Right lobe of liver (tissue), 4 donors: Measurements from ENCODE around the gene SHANK2.

Experiments used
- CTCF ChIP-seq, 4 donors: fragments of 200-600 bp in 3 of 4; fragments of 450-650 bp in 1 of 4; IDR thresholded peaks; one replicate each; pipeline versions ENCODE4 v1.5.1 to v1.8.0; 2016 to 2022; ENCODE audit warnings: antibody characterized with exemption in 4 of 4, mild to moderate bottlenecking in 2 of 4
- POLR2A ChIP-seq: fragments of 450-650 bp; IDR thresholded peaks from one replicate; pipeline ENCODE4 v1.6.1; 2017; ENCODE audit warnings: antibody characterized with exemption, mild to moderate bottlenecking
- donor health status: DM: no; HTN: no; CAD: no.
- donor health status: DM: no; HTN: no; CAD: no.
- donor health status: DM: no; HTN: yes; CAD: no.

GRCh38 chr11:71218789-71219499, 33.4 kb downstream of the SHANK2 start:
- no peak for TF ChIP-seq CTCF (IDR thresholded peaks at IDR 0.05)
- no peak for TF ChIP-seq POLR2A
